HCT116 (cell line): ENCODE data around the gene ASGR1. TPM values are rescaled to one million over a fixed set of nuclear protein-coding genes. Genes with fewer than 3 reads are reported as not detected.

ENCODE experiments used
- ATAC-seq: fragments of 200-7000 bp; cut with Tn5 transposase; 2 replicates; pipeline ENCODE4 v1.9.1; 2020; ENCODE audit warnings: mild to moderate bottlenecking, moderate library complexity
- BruUV-seq: library from RNA; stranded (reverse); fragments of 400-500 nt; replicated peaks from 2 replicates; lab custom pipeline; 2021; lab: Mats Ljungman, UMichigan
- CTCF ChIA-PET: fragments of 300-600 bp; sonication (Branson Sonifier 250); formaldehyde crosslinking; loops from one replicate; lab custom pipeline; 2021; ENCODE audit warnings: antibody characterized with exemption; lab: Charles Lee
- POLR2A ChIA-PET: fragments of 300-600, 350-600 bp; sonication (Branson Sonifier 250); formaldehyde crosslinking; loops from one replicate; lab custom pipeline; 2021; ENCODE audit warnings: antibody characterized with exemption; lab: Charles Lee
- RAD21 ChIA-PET, 2 experiments: fragments of 300-600 bp; sonication (Branson Sonifier 250); formaldehyde crosslinking; loops; one replicate each; lab custom pipeline; 2023; ENCODE audit warnings: low total read pairs in 2 of 2; ENCODE audit not compliant: uncharacterized antibody in 2 of 2, unreplicated experiment in 2 of 2, low non-redundant PET in 1 of 2; lab: Charles Lee
- DNase-seq: peaks from one replicate; pipeline ENCODE4 v3.0.0-alpha.2; 2010; ENCODE audit warnings: low read depth, low spot score
- H2AFZ ChIP-seq: fragments of 200-600 bp; shearing (Covaris generic), sonication (generic); 2 replicates; pipeline ENCODE4 v1.6.1; 2017; ENCODE audit warnings: low read depth, mixed run types, mixed read lengths, antibody characterized with exemption, low read length; ENCODE audit not compliant: poor library complexity, severe bottlenecking
- H3K27ac ChIP-seq: 2 replicates; pipeline ENCODE4 v1.5.1; 2012; ENCODE audit warnings: low read depth, low read length
- H3K27me3 ChIP-seq: fragments of 200-600 bp; sonication (generic); 2 replicates; pipeline ENCODE4 v1.6.1; 2016; ENCODE audit warnings: mixed run types, low read length, mixed read lengths; ENCODE audit not compliant: insufficient read depth
- H3K36me3 ChIP-seq, 2 experiments: fragments of 200-500 bp in 1 of 2; fragments of 200-600 bp in 1 of 2; sonication (Bioruptor generic) in 1 of 2; sonication (generic) in 1 of 2; 2 replicates each; pipeline versions ENCODE4 v1.5.1 to v1.6.1; 2014 to 2016; ENCODE audit warnings: low read length in 2 of 2, inconsistent platforms in 1 of 2, mixed read lengths in 1 of 2, mixed run types in 1 of 2; ENCODE audit not compliant: insufficient read depth in 2 of 2, control insufficient read depth in 1 of 2
- H3K4me1 ChIP-seq, 2 experiments: fragments of 200-600 bp in 1 of 2; sonication (generic) in 1 of 2; 2 replicates each; pipeline versions ENCODE4 v1.5.1 to v1.6.1; 2012 to 2017; ENCODE audit warnings: low read length in 2 of 2, inconsistent platforms in 1 of 2, mild to moderate bottlenecking in 1 of 2, mixed read lengths in 1 of 2, mixed run types in 1 of 2, moderate library complexity in 1 of 2; ENCODE audit not compliant: insufficient read depth in 2 of 2, control insufficient read depth in 1 of 2
- H3K4me2 ChIP-seq: fragments of 200-600 bp; sonication (generic); 2 replicates; pipeline ENCODE4 v1.6.1; 2017; ENCODE audit warnings: mixed run types, low read length, mixed read lengths
- H3K4me3 ChIP-seq, 2 experiments: fragments of 200-600 bp in 1 of 2; sonication (generic) in 1 of 2; replicated peaks in 1 of 2; 2 replicates each; pipeline ENCODE4 v1.5.1; 2011 to 2016; ENCODE audit warnings: low read length in 2 of 2, control low read depth in 1 of 2, low read depth in 1 of 2, mild to moderate bottlenecking in 1 of 2, mixed read lengths in 1 of 2, mixed run types in 1 of 2
- H3K79me2 ChIP-seq: fragments of 200-600 bp; sonication (generic); 2 replicates; pipeline ENCODE4 v1.6.1; 2017; ENCODE audit warnings: mild to moderate bottlenecking, mixed run types, low read length, moderate library complexity, mixed read lengths; ENCODE audit not compliant: insufficient read depth
- H3K9ac ChIP-seq: fragments of 200-600 bp; sonication (generic); 2 replicates; pipeline ENCODE4 v1.6.1; 2016; ENCODE audit warnings: low read length, mixed read lengths
- H3K9me2 ChIP-seq: fragments of 200-600 bp; sonication (generic), shearing (Covaris generic); 2 replicates; pipeline ENCODE4 v1.6.1; 2017; ENCODE audit warnings: mixed run types, mild to moderate bottlenecking, moderate library complexity; ENCODE audit not compliant: insufficient read depth
- H3K9me3 ChIP-seq, 2 experiments: fragments of 200-500 bp in 1 of 2; fragments of 200-600 bp in 1 of 2; sonication (Bioruptor generic) in 1 of 2; sonication (generic) in 1 of 2; 2 replicates each; pipeline ENCODE4 v1.6.1; 2014 to 2017; ENCODE audit warnings: low read length in 2 of 2, mixed read lengths in 2 of 2, inconsistent platforms in 1 of 2, low read depth in 1 of 2, mild to moderate bottlenecking in 1 of 2, mixed run types in 1 of 2, moderate library complexity in 1 of 2; ENCODE audit not compliant: control insufficient read depth in 1 of 2, insufficient read depth in 1 of 2
- H4K20me1 ChIP-seq: fragments of 200-600 bp; sonication (generic), shearing (Covaris generic); 2 replicates; pipeline ENCODE4 v1.6.1; 2017; ENCODE audit warnings: mixed run types, mild to moderate bottlenecking, moderate library complexity; ENCODE audit not compliant: insufficient read depth
- CBX3 ChIP-seq: IDR thresholded peaks from 2 replicates; pipeline ENCODE4 v1.6.1; 2012; ENCODE audit warnings: low read depth
- CEBPB ChIP-seq: IDR thresholded peaks from 2 replicates; pipeline ENCODE4 v1.6.1; 2012; ENCODE audit warnings: low read depth
- EGR1 ChIP-seq: IDR thresholded peaks from 2 replicates; pipeline ENCODE4 v1.6.1; 2012; ENCODE audit warnings: low read depth
- ELF1 ChIP-seq: IDR thresholded peaks from 2 replicates; pipeline ENCODE4 v1.6.1; 2012; ENCODE audit warnings: low read depth, borderline replicate concordance
- FOSL1 ChIP-seq: IDR thresholded peaks from 2 replicates; pipeline ENCODE4 v1.6.1; 2012; ENCODE audit warnings: low read depth
- RAD21 ChIP-seq: IDR thresholded peaks from 2 replicates; pipeline ENCODE4 v1.6.1; 2012; ENCODE audit warnings: low read depth, mild to moderate bottlenecking
- TCF7L2 ChIP-seq: IDR thresholded peaks from 2 replicates; pipeline ENCODE4 v1.7.0; 2011; ENCODE audit warnings: borderline replicate concordance, inconsistent platforms; ENCODE audit not compliant: insufficient read depth, insufficient read length; ENCODE audit errors: extremely low read depth
- YY1 ChIP-seq: IDR thresholded peaks from 2 replicates; pipeline ENCODE4 v1.6.1; 2011; ENCODE audit warnings: low read length, low read depth, moderate library complexity, mild to moderate bottlenecking; ENCODE audit not compliant: insufficient replicate concordance; ENCODE audit errors: extremely low read depth
- ZNF274 ChIP-seq: fragments of 200-500 bp; sonication (Bioruptor generic); IDR thresholded peaks from 2 replicates; pipeline ENCODE4 v1.6.1; 2014; ENCODE audit warnings: mild to moderate bottlenecking, low read depth, low read length, inconsistent platforms
- intact Hi-C: fragments of 100-400 bp; cut with micrococcal nuclease; formaldehyde crosslinking; loops from 2 replicates; pipeline ENCODE4 v1.10.0; 2022
- total RNA-seq: library from RNA; stranded (reverse); gene quantifications from one replicate; pipeline ENCODE4 v1.2.1, GENCODE V29; 2021; ENCODE audit not compliant: unreplicated experiment
- TF ChIP-seq, protein P1 (sequence below), 3 experiments: fragments of 200-600 bp in 1 of 3; sonication (generic) in 1 of 3; IDR thresholded peaks in 2 of 3; conservative IDR thresholded peaks in 1 of 3; 2 replicates each; pipeline ENCODE4 v1.5.1; 2012 to 2017; ENCODE audit warnings: low read depth in 2 of 3, low read length in 2 of 3, antibody characterized with exemption in 1 of 3, borderline replicate concordance in 1 of 3, control low read depth in 1 of 3, mild to moderate bottlenecking in 1 of 3, mixed read lengths in 1 of 3, mixed run types in 1 of 3, moderate library complexity in 1 of 3; ENCODE audit not compliant: insufficient read depth in 1 of 3
- TF ChIP-seq, protein P2 (sequence below): IDR thresholded peaks from 2 replicates; pipeline ENCODE4 v1.6.1; 2012; ENCODE audit warnings: low read depth

Gene ASGR1
- total RNA-seq, 1 experiment from 2014 or later: 1.2 TPM

DNA sequence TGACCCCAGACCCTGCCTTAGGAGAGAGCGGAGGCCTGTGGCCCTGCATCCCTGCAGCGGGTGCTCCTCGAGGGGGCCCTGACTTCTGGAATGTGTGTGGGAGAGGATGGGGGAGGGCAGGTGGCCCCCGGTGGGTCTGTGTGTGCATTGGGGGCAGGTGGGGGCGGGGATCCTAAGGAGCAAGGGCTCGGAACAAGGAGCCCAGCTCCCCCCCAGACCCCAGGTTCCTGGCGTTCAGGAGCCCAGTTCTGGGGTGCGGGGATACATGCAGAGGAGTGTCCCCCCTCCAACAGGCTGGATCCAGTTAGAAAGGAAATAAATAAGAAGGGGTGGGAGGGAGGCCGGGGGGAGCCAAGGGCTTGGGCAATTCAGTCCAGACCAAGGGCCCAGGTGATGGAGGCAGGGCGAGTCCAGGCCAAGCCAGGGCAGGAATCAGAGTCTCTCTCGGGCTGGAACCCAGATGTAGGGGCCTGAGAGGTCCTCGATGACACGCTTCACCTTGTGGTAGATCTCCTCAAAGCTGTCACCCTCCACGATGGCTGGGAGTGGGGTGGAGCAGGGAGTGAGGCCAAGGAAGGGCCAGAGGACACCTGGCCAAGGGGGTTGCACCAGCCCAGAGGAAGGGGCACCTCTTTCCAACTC is 11.2 kb upstream of the ASGR1 start:
- intact Hi-C loops: no loop called here
- Histone ChIP-seq H3K4me1 (no peaks in the 10 kb centered on the region; a peak in 1 of 4 replicates), H3K9me2 (no peaks in the 10 kb centered on the region), H3K79me2 (no peaks in the 10 kb centered on the region), H3K27ac (no peak overlapping the region), H2AFZ (no peak overlapping the region), H3K36me3 (no peaks in the 10 kb centered on the region), H4K20me1 (no peaks in the 10 kb centered on the region), H3K4me3 (no peak overlapping the region), H3K4me2 (no peak overlapping the region), H3K27me3 (no peaks in the 10 kb centered on the region), H3K9me3 (no peaks in the 10 kb centered on the region), H3K9ac (no peak overlapping the region)
- RAD21 ChIA-PET: no interaction called here
- DNase-seq: no peak
- CTCF ChIA-PET: interaction anchor here (1.1 kb wide), 1 partner anchor 13 kb away, joined by 5 read pairs; no protein-coding TSS in a partner anchor
- BruUV-seq: no TSS peak
- TF ChIP-seq YY1 (no peak), RAD21 (no peak), FOSL1 (no peak), EGR1 (no peak), ZNF274 (no peak), CBX3 (no peak), CEBPB (no peak), ELF1 (no peak), TCF7L2 (no peak)
- TF ChIP-seq, protein P1, sequence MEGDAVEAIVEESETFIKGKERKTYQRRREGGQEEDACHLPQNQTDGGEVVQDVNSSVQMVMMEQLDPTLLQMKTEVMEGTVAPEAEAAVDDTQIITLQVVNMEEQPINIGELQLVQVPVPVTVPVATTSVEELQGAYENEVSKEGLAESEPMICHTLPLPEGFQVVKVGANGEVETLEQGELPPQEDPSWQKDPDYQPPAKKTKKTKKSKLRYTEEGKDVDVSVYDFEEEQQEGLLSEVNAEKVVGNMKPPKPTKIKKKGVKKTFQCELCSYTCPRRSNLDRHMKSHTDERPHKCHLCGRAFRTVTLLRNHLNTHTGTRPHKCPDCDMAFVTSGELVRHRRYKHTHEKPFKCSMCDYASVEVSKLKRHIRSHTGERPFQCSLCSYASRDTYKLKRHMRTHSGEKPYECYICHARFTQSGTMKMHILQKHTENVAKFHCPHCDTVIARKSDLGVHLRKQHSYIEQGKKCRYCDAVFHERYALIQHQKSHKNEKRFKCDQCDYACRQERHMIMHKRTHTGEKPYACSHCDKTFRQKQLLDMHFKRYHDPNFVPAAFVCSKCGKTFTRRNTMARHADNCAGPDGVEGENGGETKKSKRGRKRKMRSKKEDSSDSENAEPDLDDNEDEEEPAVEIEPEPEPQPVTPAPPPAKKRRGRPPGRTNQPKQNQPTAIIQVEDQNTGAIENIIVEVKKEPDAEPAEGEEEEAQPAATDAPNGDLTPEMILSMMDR (IDR thresholded peaks at IDR 0.05 in 2 of 3, conservative IDR thresholded peaks at IDR 0.05 in 1 of 3; ENCODE audit: borderline replicate concordance in 1 of 3, insufficient read depth in 1 of 3, low read depth in 2 of 3, low read length in 2 of 3): no peak
- TF ChIP-seq, protein P2, sequence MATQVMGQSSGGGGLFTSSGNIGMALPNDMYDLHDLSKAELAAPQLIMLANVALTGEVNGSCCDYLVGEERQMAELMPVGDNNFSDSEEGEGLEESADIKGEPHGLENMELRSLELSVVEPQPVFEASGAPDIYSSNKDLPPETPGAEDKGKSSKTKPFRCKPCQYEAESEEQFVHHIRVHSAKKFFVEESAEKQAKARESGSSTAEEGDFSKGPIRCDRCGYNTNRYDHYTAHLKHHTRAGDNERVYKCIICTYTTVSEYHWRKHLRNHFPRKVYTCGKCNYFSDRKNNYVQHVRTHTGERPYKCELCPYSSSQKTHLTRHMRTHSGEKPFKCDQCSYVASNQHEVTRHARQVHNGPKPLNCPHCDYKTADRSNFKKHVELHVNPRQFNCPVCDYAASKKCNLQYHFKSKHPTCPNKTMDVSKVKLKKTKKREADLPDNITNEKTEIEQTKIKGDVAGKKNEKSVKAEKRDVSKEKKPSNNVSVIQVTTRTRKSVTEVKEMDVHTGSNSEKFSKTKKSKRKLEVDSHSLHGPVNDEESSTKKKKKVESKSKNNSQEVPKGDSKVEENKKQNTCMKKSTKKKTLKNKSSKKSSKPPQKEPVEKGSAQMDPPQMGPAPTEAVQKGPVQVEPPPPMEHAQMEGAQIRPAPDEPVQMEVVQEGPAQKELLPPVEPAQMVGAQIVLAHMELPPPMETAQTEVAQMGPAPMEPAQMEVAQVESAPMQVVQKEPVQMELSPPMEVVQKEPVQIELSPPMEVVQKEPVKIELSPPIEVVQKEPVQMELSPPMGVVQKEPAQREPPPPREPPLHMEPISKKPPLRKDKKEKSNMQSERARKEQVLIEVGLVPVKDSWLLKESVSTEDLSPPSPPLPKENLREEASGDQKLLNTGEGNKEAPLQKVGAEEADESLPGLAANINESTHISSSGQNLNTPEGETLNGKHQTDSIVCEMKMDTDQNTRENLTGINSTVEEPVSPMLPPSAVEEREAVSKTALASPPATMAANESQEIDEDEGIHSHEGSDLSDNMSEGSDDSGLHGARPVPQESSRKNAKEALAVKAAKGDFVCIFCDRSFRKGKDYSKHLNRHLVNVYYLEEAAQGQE: no peak
- POLR2A ChIA-PET: interaction anchor here (0.6 kb wide), 1 partner anchor 71 kb away, joined by 3 read pairs; no protein-coding TSS in a partner anchor
- ATAC-seq: no peak
